NOMO-1 treated with dmso at 0.1 percent for 144 hours (cell line): Measurements from ENCODE around the gene CHRNA7.

Experiments
- DNase-seq: peaks from one replicate; lab custom pipeline; 2025; ENCODE audit not compliant: unreplicated experiment; lab: John Stamatoyannopoulos, UW

Gene CHRNA7

GRCh38 chr15:32029862-32030781 is at the start of gene CHRNA7:
Gene CHRNA7 (plus strand): TSS chr15:32030515. CDS start chr15:32030595, 80 bp downstream.
- DNase-seq, result peak; percentile 29

GRCh38 chr15:31985607-31986006 is 44.7 kb upstream of the CHRNA7 start:
- DNase-seq, result no peak

- no peak for DNase-seq
These were observed 37.3 kb upstream of the CHRNA7 start for GRCh38 chr15:31993062-31993461.

DNA sequence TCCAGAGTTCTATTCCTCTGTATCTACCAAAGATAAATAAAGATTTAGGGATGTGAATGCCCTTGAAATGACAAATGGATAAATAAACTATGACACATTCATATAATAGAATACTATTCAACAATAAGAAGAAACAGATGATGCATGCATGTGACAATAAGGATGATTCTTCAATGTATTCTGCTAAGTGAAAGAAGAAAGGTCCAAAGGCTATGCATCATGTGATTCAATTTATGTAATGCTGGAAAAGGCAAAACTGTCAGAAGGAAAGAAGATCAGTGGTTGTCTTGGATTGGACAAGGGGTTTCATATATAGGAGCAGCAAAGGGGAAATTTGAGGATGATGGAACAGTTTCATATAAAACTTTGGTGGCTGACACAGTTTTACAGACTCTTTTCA is 32.6 kb upstream of the CHRNA7 start:
- no peak for DNase-seq

DNA sequence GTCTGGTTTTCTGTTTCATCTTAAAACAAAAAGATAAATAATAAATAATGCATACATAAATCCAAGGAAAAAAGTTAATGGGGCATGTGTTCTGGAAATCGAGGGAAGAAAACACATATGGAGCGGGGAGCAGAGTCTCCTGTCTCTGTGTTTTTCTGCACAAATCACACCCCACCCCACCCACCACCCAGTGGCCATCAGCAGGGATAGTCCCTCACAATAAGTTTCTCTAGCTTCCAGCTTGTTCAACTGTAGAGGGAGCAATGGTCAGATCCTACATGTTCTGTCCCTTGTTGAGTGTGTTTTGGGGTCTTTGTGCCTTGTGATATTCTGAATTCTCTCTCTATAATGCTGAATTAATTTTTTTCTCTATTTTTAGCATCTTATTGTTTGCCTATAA is 26.8 kb upstream of the CHRNA7 start:
- no peak for DNase-seq

- no peak for DNase-seq
These were observed 26.1 kb upstream of the CHRNA7 start for GRCh38 chr15:32004249-32004648.

DNA sequence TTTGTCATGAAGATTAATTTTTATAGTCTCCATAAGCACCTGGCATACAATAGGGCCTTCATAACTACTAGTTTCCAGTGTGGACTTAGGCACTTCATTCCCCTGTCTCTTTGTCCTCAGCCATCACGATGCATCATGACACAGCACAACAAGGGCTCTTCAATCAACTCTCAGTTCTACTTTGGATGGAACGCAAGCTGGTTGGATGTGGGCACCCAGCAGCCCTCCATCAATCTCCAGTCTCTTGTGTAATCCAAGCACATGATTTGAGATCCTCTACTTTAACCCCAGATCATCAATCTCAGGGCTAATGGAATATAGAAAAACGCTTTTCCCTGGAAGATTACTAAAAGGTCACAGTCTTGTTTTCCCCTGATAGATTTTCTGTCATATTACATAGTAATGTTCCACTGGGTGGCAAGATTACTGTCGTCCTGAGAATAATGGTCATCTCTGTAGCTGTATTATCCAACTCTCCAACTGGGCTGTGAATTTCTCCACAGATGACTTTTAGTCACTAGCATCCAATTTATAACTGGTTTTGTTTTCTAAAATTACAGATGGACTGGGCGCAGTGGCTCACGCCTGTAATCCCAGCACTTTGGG is 22.9 kb upstream of the CHRNA7 start:
- no peak for DNase-seq

DNA sequence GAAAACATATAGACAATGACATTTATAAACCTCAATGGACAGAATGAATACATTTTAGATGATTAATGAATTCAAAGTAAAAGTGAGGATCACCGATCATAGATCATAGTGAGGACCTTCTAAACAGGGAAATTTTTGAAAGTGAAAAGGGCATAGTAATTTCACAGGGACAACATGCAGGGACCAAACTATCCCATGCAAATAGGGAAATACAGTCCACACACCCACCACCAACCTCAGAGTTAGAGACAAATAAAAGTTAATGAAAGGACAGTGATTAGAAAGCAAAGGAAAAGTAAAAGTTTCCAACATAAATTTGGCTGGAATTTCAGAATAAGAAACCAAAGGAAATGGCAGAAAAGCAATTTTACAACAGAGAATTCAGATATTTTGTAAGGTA is 15.4 kb upstream of the CHRNA7 start:
- no peak for DNase-seq

GRCh38 chr15:32020156-32020555 is 10.2 kb upstream of the CHRNA7 start:
- no peak for DNase-seq

- DNase-seq, result no peak
These were observed 1.4 kb upstream of the CHRNA7 start for GRCh38 chr15:32028921-32029320.

GRCh38 chr15:32029409-32029861 is 880 bp upstream of the CHRNA7 start:
- no peak for DNase-seq

GRCh38 chr15:32030795-32031194 is 480 bp downstream of the CHRNA7 start:
- DNase-seq, result no peak

DNA sequence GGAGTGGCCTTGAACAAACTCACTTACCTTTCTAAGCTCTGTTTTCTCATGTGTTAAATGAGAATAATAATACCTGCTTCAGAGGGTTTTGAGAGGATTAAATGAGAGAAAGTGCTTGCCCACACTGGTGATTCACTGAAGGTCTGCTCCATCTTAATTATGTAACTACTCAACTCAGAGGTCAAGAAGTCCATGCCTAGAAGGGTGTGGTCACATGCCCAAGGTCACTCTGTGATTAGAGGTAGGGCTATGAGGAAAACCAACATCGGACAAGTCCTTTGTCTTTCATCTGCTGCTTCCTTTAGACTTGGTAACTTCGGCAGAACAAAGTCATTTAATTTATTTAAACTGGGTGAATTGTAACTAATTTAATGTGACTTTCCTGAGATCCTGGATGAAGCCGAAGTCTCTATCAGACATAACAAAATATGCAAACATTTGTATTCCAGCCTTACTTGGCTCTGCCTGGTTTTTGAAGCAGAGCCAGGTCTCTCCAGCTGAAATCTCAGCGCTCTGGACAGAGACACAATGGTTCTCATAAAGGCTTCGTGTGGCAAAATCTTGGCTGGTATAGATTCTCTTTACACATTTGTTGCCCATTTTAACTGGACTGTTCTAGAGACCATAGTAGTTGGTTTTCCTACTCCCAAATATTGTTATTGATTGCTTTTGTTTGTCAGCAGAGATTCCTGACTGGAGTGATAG is 3.0 kb downstream of the CHRNA7 start:
- no peak for DNase-seq

- DNase-seq, result no peak
These were observed 3.8 kb downstream of the CHRNA7 start for GRCh38 chr15:32034106-32034505.

- no peak for DNase-seq
These were observed 5.0 kb downstream of the CHRNA7 start for GRCh38 chr15:32035285-32035684.

DNA sequence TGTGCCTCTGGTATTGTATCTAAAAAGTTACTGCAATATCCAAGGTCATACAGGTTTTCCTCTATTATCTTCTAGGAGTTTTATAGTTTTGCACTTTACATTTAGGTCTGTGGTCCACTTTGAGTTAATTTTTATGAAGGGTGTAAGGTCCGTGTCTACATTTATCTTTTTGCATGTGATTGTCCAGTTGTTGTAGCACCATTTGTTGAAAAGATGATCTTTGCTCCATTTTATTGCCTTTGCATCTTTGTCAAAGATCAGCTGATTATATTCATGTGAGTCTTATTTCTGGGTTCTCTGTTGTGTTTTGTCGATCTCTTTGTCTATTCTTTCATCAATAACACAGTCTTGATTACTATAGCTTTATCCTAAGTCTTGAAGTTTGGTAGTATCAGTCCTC is 6.7 kb downstream of the CHRNA7 start:
- no peak for DNase-seq

- no peak for DNase-seq
These were observed 11.0 kb downstream of the CHRNA7 start for GRCh38 chr15:32041294-32041693.

GRCh38 chr15:32042269-32042972 is 12.1 kb downstream of the CHRNA7 start:
- no peak for DNase-seq

DNA sequence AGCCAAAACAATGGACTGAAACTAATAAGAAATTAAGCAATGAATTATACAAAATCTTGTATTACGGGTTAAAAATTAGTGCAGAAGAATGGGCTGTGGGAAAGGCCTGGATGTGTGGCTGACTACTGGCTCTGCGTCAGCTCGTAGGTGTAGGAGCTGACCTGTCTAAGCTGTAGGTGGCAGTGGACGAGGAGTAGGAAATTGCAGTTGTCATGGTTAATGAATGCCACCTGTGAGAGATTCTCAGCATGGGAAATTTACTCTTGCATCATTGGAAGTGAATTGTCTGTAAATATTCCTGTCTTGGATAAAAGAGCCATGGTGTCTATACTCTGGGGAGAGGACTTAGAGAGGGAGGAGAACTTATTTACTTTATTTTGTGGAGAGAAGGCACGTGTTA is 23.4 kb downstream of the CHRNA7 start:
- DNase-seq, result no peak

DNA sequence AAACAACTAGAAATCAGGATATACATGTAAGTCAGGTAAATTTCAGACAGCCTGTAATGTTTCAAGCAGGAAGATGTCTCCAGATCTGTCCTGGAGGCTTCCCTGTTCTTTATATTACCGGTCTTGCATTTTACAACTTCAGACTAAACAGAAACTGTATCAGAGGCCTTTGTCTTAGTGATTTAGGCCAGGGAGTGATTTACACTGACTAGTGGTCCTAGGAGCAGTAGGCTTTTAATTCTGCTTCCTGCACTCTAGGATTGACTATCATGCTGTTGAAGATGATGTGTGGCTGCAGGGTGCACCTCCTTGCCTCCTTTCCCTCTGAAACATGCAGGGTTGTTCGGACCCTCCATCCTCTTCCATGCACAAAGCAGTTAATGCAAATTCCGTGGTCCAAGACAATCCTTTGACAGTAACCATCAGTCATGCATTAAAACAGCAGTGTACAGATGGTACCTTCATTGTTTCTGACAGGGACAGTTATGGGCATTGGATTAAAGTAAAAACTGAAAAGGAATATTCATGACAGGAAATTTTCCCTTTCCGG is 27.6 kb downstream of the CHRNA7 start:
- DNase-seq, result no peak

GRCh38 chr15:32060706-32061105 is 30.4 kb downstream of the CHRNA7 start:
- no peak for DNase-seq
